Daoy (cell line): ENCODE data around the gene N4BP3. TPM values are rescaled to one million over a fixed set of nuclear protein-coding genes. Genes with fewer than 3 reads are reported as not detected.
"Not testable (repeated sequence)": the region's sequence is repeated elsewhere in the genome, so short reads cannot be mapped to it uniquely, and the experiment has no call there.

Source experiments
- DNase-seq: peaks from one replicate; pipeline ENCODE4 v3.0.0-alpha.2; 2015; ENCODE audit warnings: low read depth
- total RNA-seq: library from RNA; depleted of rRNA; stranded (reverse); fragments of >200 nt; shearing (Covaris generic); gene quantifications from 2 replicates; pipeline ENCODE4 v1.2.3, GENCODE V29; 2014

N4BP3 gene
- total RNA-seq, 1 experiment from 2014 or later = 3.5 TPM

DNA sequence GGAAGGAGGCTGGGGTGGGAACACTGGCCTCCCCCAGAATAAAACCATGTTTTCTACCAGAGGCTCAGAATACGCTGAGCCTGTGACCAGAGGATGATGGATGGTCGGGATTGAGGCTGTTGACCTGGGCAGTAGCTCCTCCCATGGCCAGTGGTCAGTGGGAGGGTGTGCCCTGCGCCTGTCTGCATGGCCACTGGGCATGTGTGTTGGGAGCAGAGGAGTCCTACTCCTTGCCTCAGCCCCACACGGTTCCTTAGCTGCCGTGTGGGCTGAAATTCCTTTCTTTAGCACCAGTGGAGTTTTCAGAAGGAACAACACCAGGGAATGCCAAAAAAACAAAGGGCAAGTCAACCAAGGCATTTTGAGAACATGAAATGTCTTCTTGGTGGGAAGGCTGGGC lies 9.0 kb downstream of the N4BP3 start:
- DNase-seq = no peak

DNA sequence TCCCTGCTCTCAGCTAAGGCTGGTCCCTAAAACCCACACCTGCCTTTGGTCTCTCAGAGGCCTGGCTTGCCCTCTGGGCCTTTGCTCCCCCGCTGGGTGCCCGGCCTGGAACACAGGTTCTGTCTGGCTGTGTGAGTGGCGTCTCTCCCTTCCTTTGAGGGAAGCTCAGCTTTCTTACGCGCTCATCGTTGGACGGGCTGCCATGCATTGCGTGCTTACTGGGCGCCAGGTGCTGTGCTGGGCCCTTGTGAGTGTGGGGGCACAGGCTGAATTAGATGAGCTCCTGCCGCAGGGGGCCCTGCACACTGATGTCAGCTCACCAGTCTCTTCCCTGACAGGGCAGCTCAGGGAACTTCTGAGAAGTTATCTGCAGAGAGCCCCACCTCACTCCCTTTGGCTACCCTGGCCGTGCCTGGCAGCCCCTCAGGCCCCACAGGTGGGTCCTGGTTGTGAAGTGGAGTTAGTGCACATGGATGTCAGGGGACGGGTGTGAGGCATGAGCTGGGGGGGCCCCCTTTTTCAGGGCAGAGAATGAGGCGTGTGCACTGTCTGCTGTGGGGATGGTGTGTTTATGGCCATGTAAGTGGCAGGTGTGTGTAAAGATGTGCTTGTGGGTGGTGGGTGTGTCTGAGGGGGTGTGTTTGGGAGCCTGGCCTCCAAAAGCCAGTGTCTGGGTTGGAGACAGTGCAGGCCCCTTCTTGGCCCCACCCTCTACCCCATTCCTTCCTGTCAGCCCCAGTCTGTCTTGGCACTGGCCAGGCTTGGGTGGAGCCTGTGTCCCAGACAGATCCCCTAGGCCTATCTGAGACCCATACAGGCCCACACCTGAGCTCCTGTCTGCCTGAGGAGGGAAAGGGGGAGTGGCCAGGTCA lies 10.0 kb downstream of the N4BP3 start:
- no peak for DNase-seq

DNA sequence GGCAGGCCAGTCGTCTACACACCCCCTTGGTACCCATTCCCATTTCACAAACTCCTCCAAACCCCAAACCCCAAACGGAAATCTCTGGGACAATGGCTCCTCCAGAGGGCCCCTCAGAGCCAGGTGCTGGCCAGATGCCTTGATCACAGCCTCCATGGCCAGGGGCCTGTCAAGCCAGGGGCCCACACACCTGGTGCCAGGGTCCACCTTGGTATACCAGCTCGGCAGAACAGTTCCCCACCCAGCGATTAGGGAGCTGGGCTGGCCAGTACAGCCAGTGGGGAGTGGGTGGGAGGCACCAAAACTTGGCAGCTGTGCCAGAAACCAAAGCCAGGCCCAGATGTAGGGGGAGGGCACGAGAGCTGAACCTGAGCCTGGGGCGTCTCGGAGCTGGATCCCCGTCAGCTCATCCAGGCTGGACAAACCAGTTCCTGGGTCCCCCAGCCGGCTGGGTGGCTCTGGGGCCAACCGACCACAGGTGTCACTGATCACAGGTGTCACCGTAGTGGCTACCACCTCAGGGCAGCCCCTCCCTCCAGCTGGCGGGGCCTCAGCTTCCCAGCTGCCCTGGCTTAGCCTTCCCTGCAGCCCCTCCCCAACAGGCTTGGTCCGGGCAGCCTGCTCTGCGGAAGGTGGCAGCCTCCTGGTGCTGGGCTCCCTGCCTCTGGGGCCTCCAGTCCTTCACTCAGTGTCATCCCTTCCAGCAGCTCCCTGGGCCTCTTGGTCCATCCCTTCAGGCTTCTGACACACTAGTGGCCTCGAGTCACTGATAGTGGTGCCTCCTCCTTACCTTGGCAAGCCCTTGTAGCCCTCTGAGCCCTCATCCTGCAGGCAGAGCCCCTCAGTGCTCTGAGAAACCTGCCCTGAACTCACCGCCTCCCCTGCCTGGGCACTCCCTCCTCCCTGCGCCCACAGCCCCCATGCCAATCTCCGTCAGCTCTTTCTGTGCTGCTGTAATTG lies 10.9 kb downstream of the N4BP3 start:
- DNase-seq = no peak

DNA sequence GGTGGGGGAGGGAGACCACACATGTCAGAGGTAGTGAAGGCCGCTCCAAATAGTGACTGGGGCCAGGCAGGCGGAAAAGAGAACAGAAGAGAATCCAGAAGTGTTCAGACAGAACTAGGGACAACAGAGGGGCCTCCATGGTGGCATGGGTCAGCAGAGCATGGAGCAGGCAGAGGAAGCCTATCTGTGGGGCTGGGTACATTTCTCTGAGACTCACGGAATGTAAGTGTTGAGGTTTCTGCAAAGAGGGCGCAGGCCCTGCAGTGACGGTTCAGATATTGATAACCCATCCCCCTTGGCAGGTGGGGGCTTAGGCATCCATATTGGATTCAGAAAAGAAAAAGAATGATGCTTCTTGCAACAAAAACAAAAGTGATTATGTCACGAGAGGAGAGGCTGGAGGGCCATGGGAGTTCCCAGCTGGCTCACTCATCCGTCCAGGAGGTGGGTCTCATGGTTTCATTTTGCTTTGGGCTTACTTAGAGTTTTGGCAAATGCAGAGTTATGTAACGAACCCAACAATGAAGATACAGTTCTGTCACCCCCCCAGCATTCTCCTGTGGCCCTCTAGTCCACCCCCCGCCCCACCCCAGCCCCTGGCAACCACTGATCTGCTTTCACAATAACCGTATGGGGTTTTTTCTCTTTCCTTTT lies 12.0 kb downstream of the N4BP3 start:
- peak; percentile 4 for DNase-seq

DNA sequence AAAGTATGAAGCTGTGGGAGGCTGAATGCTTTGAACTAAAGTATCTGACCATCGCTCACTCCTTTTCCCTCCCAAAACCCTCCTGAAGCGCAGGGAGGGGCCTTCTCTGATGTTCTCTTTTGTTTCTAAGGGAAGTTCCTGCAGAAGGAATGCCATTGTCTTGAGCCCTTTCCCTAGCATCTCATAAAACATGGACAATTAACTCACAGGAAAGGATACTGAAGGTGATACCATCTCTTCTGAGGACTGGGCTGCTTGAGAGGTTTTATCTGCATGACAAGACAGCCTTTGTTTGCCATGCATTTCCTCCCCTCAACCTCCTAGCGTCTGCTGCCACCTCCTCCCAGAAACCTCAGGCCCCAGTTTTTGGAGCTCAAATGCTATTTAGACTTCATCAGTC lies 13.2 kb downstream of the N4BP3 start:
- DNase-seq = no peak

DNA sequence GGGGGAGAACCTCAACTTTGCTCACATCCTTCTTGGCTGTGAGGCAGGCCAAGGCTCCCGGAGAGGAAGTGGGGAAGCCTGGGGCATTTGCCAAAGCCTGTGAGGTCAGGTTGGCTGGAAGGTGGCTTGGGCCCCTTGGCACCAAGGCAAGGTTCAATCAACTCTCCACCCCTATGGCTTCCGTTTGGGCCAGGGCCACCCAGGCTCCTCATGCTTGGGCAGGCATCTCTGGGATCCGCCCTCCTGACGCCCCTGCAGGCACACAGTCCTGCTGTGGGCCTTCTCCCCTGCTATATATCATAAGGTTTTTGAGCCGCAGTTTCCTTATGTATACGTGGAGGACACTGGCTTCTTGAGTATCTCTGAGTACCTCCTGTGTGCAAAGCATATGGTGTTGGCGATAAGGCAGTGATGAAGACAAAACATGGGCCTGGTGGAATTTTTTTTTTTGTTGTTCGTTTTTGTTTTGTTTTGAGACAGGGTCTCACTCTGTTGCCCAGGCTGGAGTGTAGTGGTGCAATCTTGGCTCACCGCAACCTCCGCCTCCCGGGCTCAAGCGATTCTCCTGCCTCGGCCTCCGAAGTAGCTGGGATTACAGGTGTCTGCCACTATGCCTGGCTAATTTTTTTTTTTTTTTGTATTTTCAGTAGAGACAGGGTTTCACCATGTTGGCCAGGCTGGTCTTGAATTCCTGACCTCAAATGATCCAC lies 14.1 kb downstream of the N4BP3 start:
- DNase-seq = peak; percentile 27

DNA sequence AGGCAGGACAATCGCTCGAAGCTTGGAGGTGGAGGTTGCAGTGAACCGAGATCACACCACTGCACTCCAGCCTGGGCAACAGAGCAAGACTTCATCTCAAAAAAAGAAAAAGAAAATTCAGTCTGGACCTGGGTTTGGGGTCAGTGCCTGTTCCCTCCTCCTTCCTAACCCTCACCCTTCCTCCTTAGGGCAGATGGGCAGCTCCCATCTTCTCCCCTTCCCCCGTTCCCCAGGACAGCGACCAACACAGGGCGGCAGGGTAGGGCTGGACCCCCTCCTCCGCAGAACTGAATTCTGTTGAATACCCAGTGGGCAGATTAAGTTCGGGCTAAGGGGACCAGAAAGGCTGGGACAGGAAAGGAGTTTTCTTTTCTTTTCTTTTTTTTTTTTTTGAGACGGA lies 16.0 kb downstream of the N4BP3 start:
- DNase-seq = peak; percentile 1

DNA sequence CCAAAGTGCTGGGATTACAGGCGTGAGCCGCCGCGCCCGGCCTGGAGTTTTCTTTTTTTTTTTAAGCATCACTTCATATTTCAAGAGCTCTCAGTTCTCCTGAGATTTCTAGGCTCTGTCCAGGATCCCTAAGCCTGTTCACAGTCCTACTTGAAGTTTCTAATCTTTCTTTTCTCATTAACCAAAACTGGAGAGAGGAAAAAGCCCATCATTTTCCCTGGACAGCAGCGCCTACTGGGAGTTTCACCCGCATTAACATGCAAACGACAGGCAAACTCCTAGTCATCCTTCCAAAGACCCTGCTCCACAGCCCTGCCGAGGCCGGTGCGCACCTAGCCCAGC lies 16.9 kb downstream of the N4BP3 start:
- DNase-seq = not testable (repeated sequence)

DNA sequence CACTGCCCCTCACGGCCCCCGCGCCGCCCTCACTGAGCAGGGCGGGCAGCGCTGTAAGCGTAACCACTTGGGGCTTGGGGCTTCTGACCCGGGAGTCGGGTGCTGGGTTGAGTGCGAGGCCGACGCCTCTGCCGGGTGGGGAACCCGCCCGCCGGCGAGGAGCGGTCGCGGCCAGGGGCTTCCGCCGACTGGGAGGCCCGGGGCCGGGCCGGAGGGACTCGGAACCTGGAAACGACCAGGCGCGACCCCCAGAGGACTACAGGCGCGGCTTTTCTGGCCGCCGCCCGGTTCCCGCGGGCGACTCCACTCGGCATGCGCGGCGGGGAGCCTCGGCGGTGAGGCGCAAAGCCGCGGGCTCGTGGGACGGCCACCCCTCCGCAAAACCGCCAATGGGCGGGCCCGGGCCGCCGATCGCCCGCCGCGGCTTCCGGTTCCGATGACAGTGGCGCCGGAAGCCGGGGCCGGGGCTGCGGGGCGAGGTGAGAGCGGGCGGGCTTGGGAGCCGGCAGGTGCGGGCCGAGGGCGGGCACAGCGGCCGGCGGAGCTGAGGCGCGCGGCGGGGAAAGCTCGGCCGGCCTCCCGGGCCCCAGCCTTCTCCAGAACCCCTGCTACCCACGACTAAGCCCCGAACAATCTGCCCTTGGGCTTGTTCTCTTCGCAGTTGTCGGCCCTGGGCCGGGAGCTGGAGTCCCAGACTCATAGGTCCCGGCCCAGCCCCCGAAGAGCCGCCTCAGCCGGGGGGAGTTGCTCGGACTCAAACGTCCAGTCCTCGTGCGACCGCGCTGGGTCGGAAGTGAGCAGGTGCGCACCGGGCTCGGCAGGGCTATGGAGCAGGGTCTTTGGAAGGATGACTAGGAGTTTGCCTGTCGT lies 17.5 kb downstream of the N4BP3 start, which contains the start of gene RMND5B:
Gene RMND5B, plus strand, starts transcription at position 439 of the 870 bp plus-strand sequence. CDS start 7,106 bp downstream, outside the sequence.
- DNase-seq = peak; percentile 89

DNA sequence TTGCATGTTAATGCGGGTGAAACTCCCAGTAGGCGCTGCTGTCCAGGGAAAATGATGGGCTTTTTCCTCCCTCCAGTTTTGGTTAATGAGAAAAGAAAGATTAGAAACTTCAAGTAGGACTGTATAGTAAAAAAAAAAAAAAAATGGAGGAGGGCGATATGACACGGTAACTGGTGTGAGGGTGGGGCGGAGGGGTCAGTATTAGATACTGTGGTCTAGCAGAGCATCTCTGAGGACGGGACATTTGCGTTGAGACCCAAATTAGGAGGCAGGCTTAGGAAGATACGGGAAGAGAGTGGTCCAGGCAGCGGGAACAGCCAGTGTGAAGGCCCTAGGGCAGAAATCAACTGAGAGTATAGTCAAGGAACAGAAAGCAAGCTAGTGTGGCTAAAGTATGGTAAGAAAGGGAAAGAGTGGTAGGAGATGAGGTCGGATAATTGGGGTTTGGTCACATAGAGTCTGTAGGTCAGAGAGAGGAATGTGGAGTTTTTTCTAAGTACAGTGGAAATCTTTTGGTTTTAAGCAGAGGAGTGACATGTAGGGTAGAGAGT lies 18.2 kb downstream of the N4BP3 start:
- peak; percentile 2 for DNase-seq

DNA sequence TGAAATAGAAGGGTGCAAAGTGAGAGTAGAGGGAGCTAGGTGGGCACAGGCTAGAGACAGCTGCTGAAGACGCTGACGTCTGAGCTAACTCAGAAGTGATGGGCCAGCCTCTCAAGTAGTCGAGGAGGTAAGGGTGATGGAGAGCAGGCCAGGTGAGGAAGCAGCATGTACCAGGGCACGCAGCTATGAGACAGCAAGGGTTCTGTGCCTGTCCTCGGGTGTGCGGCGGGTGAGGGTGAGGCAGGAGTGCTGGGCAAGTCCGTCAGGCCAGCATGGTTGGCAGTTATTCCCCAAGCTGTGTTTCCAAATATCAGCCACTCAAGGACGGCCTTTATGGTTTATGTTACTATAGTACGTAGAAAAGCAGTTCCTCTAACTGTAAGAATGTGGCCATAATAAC lies 23.7 kb downstream of the N4BP3 start:
- no peak for DNase-seq

DNA sequence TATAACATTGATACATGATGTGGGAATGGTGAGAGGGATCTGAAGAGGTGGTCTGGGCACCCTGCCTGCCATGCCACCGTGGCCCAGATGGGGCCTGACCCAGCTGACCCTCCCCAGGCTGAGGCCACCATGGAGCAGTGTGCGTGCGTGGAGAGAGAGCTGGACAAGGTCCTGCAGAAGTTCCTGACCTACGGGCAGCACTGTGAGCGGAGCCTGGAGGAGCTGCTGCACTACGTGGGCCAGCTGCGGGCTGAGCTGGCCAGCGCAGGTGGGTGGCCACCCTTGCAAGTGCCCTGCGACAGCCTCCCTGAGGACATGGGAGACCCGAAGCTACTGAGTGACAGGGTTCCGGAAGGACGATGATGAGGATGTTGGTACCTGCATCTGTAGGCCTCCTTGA lies 24.7 kb downstream of the N4BP3 start:
- no peak for DNase-seq

DNA sequence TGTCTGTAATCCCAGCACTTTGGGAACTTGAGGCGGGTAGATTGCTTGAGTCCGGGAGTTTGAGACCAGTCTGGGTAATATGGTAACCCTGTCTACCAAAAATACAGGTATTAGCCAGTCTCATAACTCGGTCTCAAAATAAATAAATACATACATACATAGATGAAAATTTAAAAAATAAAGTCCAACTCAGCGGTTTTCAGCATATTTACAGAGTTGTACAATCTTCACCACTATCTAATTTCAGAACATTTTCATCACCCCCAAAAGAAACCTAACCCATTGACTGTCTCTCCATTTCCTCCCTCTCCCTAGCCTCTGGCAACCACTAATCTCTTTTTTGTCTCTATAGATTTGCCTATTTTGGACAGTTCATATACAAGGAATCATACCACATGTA lies 28.2 kb downstream of the N4BP3 start:
- no peak for DNase-seq

DNA sequence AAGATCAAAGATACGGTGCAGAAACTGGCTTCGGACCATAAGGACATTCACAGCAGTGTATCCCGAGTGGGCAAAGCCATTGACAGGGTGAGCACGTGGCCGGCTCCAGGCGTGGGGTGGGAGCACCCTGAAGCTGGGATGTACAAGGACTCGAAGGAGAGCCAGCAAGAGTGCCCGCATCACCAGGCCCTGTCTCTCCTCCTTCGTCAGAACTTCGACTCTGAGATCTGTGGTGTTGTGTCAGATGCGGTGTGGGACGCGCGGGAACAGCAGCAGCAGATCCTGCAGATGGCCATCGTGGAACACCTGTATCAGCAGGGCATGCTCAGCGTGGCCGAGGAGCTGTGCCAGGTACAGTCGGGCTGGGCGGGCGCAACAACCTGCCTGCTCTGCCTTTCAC lies 29.3 kb downstream of the N4BP3 start:
- no peak for DNase-seq

DNA sequence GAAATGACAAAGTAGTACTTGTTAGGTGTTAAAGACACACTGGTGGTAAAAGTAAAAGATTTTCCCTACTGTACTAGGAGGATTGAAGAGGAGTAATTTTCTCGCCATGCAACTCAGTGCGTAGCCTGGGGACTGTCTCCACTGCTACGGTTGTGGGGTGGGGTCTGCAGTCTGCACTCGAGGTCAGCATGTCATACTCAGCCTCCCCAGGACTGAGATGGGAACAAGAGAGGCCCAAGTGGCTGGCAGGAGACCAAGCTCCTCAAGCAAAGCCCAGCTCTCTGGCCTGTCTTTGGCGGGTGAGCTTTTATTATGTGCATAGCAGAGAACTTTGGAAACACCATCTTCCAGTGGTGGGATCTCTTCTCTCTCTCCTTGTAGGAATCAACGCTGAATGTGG lies 29.9 kb downstream of the N4BP3 start:
- no peak for DNase-seq

DNA sequence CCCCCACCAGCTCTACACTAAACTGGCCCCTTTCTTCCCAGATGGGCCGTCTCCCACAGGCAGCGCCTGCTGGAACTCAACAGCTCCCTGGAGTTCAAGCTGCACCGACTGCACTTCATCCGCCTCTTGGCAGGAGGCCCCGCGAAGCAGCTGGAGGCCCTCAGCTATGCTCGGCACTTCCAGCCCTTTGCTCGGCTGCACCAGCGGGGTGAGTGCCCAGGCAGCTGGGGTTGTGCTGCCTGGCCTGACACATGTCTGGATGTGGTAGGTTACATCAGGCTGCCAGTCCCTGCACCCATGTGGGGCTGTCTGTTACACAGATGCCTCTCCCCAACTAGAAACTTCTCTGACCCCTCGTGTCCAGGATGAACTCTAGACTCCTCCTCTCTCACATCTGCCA lies 30.6 kb downstream of the N4BP3 start:
- no peak for DNase-seq

DNA sequence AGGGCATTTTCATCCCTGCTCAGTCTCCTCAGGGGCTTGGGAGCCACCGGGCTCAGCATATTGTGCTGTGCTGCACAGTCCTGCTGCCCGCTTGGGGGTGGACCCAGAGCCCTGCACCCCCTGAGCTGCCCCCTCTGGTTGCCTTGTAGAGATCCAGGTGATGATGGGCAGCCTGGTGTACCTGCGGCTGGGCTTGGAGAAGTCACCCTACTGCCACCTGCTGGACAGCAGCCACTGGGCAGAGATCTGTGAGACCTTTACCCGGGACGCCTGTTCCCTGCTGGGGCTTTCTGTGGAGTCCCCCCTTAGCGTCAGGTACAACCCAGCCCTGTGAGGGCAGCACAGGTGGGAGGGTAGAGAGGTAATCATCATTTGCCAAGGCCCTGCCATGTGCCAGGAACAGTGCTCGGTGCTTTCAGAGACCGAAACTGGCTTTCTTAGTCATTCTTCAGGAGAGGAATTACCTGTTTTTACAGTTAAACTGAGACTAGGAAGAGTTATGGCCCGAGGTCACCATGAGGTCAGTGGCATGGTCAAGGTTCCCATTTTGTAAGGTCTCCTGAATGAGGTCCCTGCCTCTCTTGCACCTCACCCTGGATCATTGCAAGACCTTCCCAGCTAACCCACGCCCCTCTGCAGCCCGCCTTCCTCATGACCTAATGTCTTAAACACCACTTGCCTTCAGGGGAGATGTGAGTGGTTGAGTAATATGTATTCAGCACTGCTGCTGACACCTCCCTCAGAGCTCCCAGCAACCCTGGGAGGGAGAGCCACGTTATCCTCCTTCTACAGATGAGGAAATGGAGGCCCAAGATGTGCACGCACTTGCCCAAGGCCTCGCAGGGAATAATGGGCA lies 32.9 kb downstream of the N4BP3 start:
- DNase-seq = peak; percentile 70

DNA sequence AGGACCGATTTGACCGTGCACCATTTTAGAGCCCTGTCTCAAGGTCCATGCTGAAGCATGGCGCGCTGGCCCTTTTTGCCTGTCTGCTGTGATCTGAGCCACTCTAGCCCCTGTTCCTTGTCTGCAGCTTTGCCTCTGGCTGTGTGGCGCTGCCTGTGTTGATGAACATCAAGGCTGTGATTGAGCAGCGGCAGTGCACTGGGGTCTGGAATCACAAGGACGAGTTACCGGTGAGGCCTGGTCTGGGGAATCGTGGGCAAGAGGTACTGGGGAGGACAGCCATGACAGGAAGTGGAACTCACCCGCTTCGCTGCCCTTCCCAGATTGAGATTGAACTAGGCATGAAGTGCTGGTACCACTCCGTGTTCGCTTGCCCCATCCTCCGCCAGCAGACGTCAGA lies 34.1 kb downstream of the N4BP3 start:
- DNase-seq = no peak
